Tibial nerve (tissue), 3 donors: Measurements from ENCODE around the gene SPATS2L.

Source experiments
- POLR2A ChIP-seq, 2 donors: fragments of 450-650 bp; IDR thresholded peaks; one replicate each; pipeline ENCODE4 v1.6.1; 2017; ENCODE audit warnings: antibody characterized with exemption in 2 of 2, mild to moderate bottlenecking in 2 of 2, moderate library complexity in 2 of 2
- TF ChIP-seq, protein P1 (sequence below), 5 experiments: fragments of 200-600 bp in 3 of 5; fragments of 450-650 bp in 2 of 5; sonication (generic) in 3 of 5; IDR thresholded peaks; one replicate each; pipeline ENCODE4 v1.5.1; 2016 to 2019; ENCODE audit warnings: antibody characterized with exemption in 5 of 5, mild to moderate bottlenecking in 3 of 5, moderate library complexity in 2 of 5

DNA sequence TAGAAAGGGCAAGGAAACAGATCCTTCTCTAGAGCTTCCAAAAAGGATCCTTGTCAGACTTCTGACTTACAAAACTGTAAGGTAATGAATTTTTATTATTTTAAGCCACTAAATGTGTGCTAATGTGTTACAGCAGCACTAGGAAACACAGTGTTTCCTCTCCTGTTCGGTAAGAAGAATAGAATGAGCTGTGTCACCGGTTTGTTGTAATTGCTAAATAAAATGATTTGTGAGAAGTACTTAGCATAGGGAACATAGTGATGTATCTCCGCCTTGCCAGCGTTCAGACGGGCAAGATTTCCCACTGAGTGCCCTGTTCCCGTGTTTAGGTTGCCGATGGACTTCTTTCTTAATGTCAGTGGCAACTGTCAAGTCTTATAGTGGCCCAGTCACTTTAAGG is 57.6 kb downstream of the SPATS2L start:
- TF ChIP-seq, protein P1, sequence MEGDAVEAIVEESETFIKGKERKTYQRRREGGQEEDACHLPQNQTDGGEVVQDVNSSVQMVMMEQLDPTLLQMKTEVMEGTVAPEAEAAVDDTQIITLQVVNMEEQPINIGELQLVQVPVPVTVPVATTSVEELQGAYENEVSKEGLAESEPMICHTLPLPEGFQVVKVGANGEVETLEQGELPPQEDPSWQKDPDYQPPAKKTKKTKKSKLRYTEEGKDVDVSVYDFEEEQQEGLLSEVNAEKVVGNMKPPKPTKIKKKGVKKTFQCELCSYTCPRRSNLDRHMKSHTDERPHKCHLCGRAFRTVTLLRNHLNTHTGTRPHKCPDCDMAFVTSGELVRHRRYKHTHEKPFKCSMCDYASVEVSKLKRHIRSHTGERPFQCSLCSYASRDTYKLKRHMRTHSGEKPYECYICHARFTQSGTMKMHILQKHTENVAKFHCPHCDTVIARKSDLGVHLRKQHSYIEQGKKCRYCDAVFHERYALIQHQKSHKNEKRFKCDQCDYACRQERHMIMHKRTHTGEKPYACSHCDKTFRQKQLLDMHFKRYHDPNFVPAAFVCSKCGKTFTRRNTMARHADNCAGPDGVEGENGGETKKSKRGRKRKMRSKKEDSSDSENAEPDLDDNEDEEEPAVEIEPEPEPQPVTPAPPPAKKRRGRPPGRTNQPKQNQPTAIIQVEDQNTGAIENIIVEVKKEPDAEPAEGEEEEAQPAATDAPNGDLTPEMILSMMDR (IDR thresholded peaks at IDR 0.05): no peak
- no peak for TF ChIP-seq POLR2A (IDR thresholded peaks at IDR 0.05)
